Measurements from ENCODE around the gene PIM2. TPM values are rescaled to one million over a fixed set of nuclear protein-coding genes. Genes with fewer than 3 reads are reported as not detected.

The PIM2 gene
- total and polyA plus RNA-seq, 2 of the 4 experiments (the other 2 are of a cell fraction), result 7.3 to 9.4 TPM

DNA sequence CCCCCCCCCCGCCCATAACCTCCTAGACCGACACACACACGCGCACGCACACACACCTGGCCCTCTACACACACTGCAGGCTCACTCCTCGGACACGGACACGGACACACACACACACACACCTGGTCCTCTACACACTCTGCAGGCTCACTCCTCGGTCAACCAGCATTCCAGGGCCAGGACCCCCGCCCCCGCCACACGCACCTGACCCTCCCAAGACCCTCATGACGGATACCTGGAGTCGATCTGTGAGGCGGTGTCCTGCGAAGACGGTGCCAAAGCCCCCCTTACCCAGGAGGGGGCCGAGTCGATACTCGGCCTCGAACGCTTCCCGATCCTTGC lies 552 bp downstream of the PIM2 start:
- Histone ChIP-seq H3K27ac (ENCODE audit: insufficient read depth, low read length) (peak overlapping the region; percentile 37; the same call in 1 of the 2 replicates), H3K4me3 (ENCODE audit: insufficient read depth, low read depth, low read length) (peak overlapping the region; percentile 57), H2AK5ac (ENCODE audit: low read depth, low read length) (peak overlapping the region; percentile 48), H2BK120ac (ENCODE audit: low read depth, low read length) (no peak overlapping the region), H3K36me3 (ENCODE audit: control insufficient read depth, insufficient read depth, low read length) (peaks cover 7% of the 10 kb centered on the region; the same call in 1 of the 2 replicates), H3K23ac (ENCODE audit: low read depth, low read length) (peak overlapping the region; percentile 73; the same call in 1 of the 2 replicates), H2BK15ac (ENCODE audit: low read depth, low read length) (no peak overlapping the region), H2BK20ac (ENCODE audit: low read depth, low read length) (no peak overlapping the region), H4K91ac (ENCODE audit: insufficient read depth, low read depth, low read length) (no peak overlapping the region), H2AK9ac (replicated peaks; ENCODE audit: low read depth, low read length, poor library complexity) (peak overlapping the region; percentile 78), H3K4me1 (ENCODE audit: control insufficient read depth, insufficient read depth, low read length) (peaks cover 3% of the 10 kb centered on the region; the same call in 1 of the 2 replicates), H2BK5ac (ENCODE audit: low read depth, low read length, poor library complexity, severe bottlenecking) (peak overlapping the region; percentile 55), H3K9ac (ENCODE audit: low read depth, low read length) (peak overlapping the region; percentile 73; the same call in 1 of the 2 replicates), H3K79me1 (ENCODE audit: low read depth in 1 of 2, low read length in 2 of 2) (peaks cover 4 to 21% of the 10 kb centered on the region in 2 experiments; a peak in 2 of 4 replicates), H3K27me3 (ENCODE audit: control insufficient read depth, insufficient read depth, low read length) (no peaks in the 10 kb centered on the region), H3K4me2 (ENCODE audit: low read depth, low read length) (peak overlapping the region; percentile 93), H2AFZ (replicated peaks; ENCODE audit: low read length, poor library complexity) (peak overlapping the region; percentile 85), H4K20me1 (ENCODE audit: insufficient read depth, low read length) (peaks cover 16% of the 10 kb centered on the region; the same call in 1 of the 2 replicates), H3K4ac (ENCODE audit: low read depth, low read length) (peak overlapping the region; percentile 27; the same call in 1 of the 2 replicates), H4K5ac (ENCODE audit: low read depth, low read length) (peak overlapping the region; percentile 73), H3K9me1 (ENCODE audit: insufficient read depth, low read length) (peaks cover 5% of the 10 kb centered on the region; the same call in 1 of the 2 replicates), H3K56ac (ENCODE audit: extremely low read depth, insufficient read depth, low read length) (no peak overlapping the region), H3K18ac (ENCODE audit: low read depth, low read length) (no peak overlapping the region; the same call in 1 of the 2 replicates), H3K14ac (replicated peaks; ENCODE audit: low read depth, low read length) (no peak overlapping the region; the same call in 1 of the 2 replicates), H3K9me3 (ENCODE audit: control insufficient read depth, insufficient read depth, low read length) (no peaks in the 10 kb centered on the region), H4K8ac (ENCODE audit: low read depth in 2 of 2, low read length in 2 of 2) (peak overlapping the region in 1 of 2 experiments; percentile 69; a peak in 1 of 4 replicates)
- POLR2A ChIA-PET (ENCODE audit: unreplicated experiment), result no interaction called here
- TF ChIP-seq CTCF (conservative IDR thresholded peaks at IDR 0.05; ENCODE audit: low read depth, low read length), result no peak
- TF ChIP-seq POLR2A (IDR thresholded peaks at IDR 0.05; ENCODE audit: low read depth, low read length), result no peak
- no peak for TF ChIP-seq NFE2L2 (IDR thresholded peaks at IDR 0.05; ENCODE audit: low read depth, low read length)
- TF ChIP-seq SMC3 (IDR thresholded peaks at IDR 0.05; ENCODE audit: low read depth, low read length), result no peak
- TF ChIP-seq MAZ (IDR thresholded peaks at IDR 0.05; ENCODE audit: borderline replicate concordance, low read depth, low read length), result no peak
- TF ChIP-seq RFX5 (IDR thresholded peaks at IDR 0.05; ENCODE audit: low read depth, low read length), result no peak
- TF ChIP-seq BHLHE40 (IDR thresholded peaks at IDR 0.05; ENCODE audit: low read depth, low read length), result no peak
- TF ChIP-seq ELK1 (IDR thresholded peaks at IDR 0.05; ENCODE audit: borderline replicate concordance, low read depth, low read length), result no peak
- no peak for TF ChIP-seq CEBPB (IDR thresholded peaks at IDR 0.05; ENCODE audit: low read depth, low read length)
- no peak for TF ChIP-seq RCOR1 (IDR thresholded peaks at IDR 0.05; ENCODE audit: insufficient replicate concordance, low read length)
- ATAC-seq (ENCODE audit: low read depth) (no peak), DNase-seq (no peak)
- intact Hi-C loops (cut with micrococcal nuclease) (loop anchor here (5.0 kb wide), 1 partner anchor 124 kb away; the partner anchor contains the start of gene TFE3), dilution Hi-C loops (cut with HindIII; ENCODE audit: low sequenced_read_pairs, unreplicated experiment) (no loop called here), in situ Hi-C loops (cut with MboI; ENCODE audit: low sequenced_read_pairs) (no loop called here)
- no CpG with 5 or more reads among the region's 23 CpGs for WGBS, 2 experiments (ENCODE audit: extremely low coverage in 2 of 2, insufficient read length in 1 of 2)
- BruUV-seq (replicated peaks), result no TSS peak
- CTCF ChIA-PET, result no interaction called here
